ENCODE measurements around the gene KBTBD13. TPM values are rescaled to one million over a fixed set of nuclear protein-coding genes. Genes with fewer than 3 reads are reported as not detected.

KBTBD13 gene
- total and polyA plus RNA-seq, 4 donors, result 0.04 to 0.23 (median 0.18) TPM

GRCh38 chr15:65082303-65082953 is 5.9 kb downstream of the KBTBD13 start:
- Histone ChIP-seq H3K36me3 (ENCODE audit: control insufficient read depth in 4 of 4, insufficient read depth in 4 of 4, low read length in 4 of 4) (no peaks in the 10 kb centered on the region), H3K9me3 (ENCODE audit: control insufficient read depth in 4 of 4, insufficient read depth in 3 of 4, low read length in 3 of 4) (peaks cover 0 to 2% (median 0%) of the 10 kb centered on the region in 4 donors), H3K9ac (ENCODE audit: insufficient read depth in 1 of 2, low read length in 2 of 2) (peak overlapping the region in 1 of 2 donors; percentile 38), H3K27me3 (ENCODE audit: control insufficient read depth in 3 of 3, insufficient read depth in 3 of 3, low read length in 2 of 3) (no peaks in the 10 kb centered on the region), H3K4me3 (no peak overlapping the region), H3K27ac (ENCODE audit: low read depth in 1 of 2, low read length in 1 of 2) (peak overlapping the region in 1 of 2 donors; percentile 55), H3K4me1 (ENCODE audit: control insufficient read depth in 5 of 5, insufficient read depth in 5 of 5, low read length in 5 of 5) (peaks cover 7 to 77% (median 65%) of the 10 kb centered on the region in 5 donors)
- WGBS, 2 donors, result 6 to 9% methylated on average over 7 of the region's 7 CpGs
- ATAC-seq (ENCODE audit: insufficient read depth, low FRiP score), result no peak
- DNase-seq, result peak in 1 of 3 donors; percentile 56
- TF ChIP-seq CTCF (IDR thresholded peaks at IDR 0.05; ENCODE audit: control extremely low read depth, extremely low read depth), result no peak

- peaks cover 3 to 80% (median 74%) of the 10 kb centered on the region in 5 donors for H3K4me1 ChIP-seq (ENCODE audit: control insufficient read depth in 5 of 5, insufficient read depth in 5 of 5, low read length in 5 of 5)
- no peak overlapping the region for H3K9ac ChIP-seq (ENCODE audit: insufficient read depth in 1 of 2, low read length in 2 of 2)
- no peaks in the 10 kb centered on the region for H3K36me3 ChIP-seq (ENCODE audit: control insufficient read depth in 4 of 4, insufficient read depth in 4 of 4, low read length in 4 of 4)
- no peaks in the 10 kb centered on the region for H3K27me3 ChIP-seq (ENCODE audit: control insufficient read depth in 3 of 3, insufficient read depth in 3 of 3, low read length in 2 of 3)
- WGBS, 2 donors, result 38 to 65% methylated on average over 7 of the region's 7 CpGs
- H3K4me3 ChIP-seq, result no peak overlapping the region
- H3K27ac ChIP-seq (ENCODE audit: low read depth in 1 of 2, low read length in 1 of 2), result peak overlapping the region in 1 of 2 donors; percentile 0
- peak; percentile 97 to 99 (median 98) for DNase-seq
- TF ChIP-seq CTCF (IDR thresholded peaks at IDR 0.05; ENCODE audit: control extremely low read depth, extremely low read depth), result peak; percentile 24
- no peak for ATAC-seq (ENCODE audit: insufficient read depth, low FRiP score)
- H3K9me3 ChIP-seq (ENCODE audit: control insufficient read depth in 4 of 4, insufficient read depth in 3 of 4, low read length in 3 of 4), result no peaks in the 10 kb centered on the region
These were observed 6.7 kb downstream of the KBTBD13 start for GRCh38 chr15:65083262-65083701.

- Histone ChIP-seq H3K4me1 (ENCODE audit: control insufficient read depth in 5 of 5, insufficient read depth in 5 of 5, low read length in 5 of 5) (peaks cover 3 to 94% (median 82%) of the 10 kb centered on the region in 5 donors), H3K4me3 (no peak overlapping the region), H3K36me3 (ENCODE audit: control insufficient read depth in 4 of 4, insufficient read depth in 4 of 4, low read length in 4 of 4) (no peaks in the 10 kb centered on the region), H3K27ac (ENCODE audit: low read depth in 1 of 2, low read length in 1 of 2) (peak overlapping the region in 1 of 2 donors; percentile 71), H3K9ac (ENCODE audit: insufficient read depth in 1 of 2, low read length in 2 of 2) (peak overlapping the region in 1 of 2 donors; percentile 8), H3K9me3 (ENCODE audit: control insufficient read depth in 4 of 4, insufficient read depth in 3 of 4, low read length in 3 of 4) (no peaks in the 10 kb centered on the region), H3K27me3 (ENCODE audit: control insufficient read depth in 3 of 3, insufficient read depth in 3 of 3, low read length in 2 of 3) (no peaks in the 10 kb centered on the region)
- TF ChIP-seq CTCF (IDR thresholded peaks at IDR 0.05; ENCODE audit: control extremely low read depth, extremely low read depth), result no peak
- DNase-seq (no peak), ATAC-seq (ENCODE audit: insufficient read depth, low FRiP score) (no peak)
- WGBS, 2 donors, result 77 to 84% methylated on average over 7 of the region's 7 CpGs
These were observed 8.1 kb downstream of the KBTBD13 start for GRCh38 chr15:65084500-65085206.

All from lung (tissue), 12 donors.